CD14-positive monocyte (primary cell): Measurements from ENCODE around the gene KRTAP10-4. TPM values are rescaled to one million over a fixed set of nuclear protein-coding genes. Genes with fewer than 3 reads are reported as not detected.

ENCODE experiments used
- DNase-seq, 3 donors: peaks; one replicate each; pipeline ENCODE4 v3.0.0-alpha.2; 2011 to 2022
- H2AFZ ChIP-seq: 2 replicates; pipeline ENCODE4 v1.6.0; 2012; ENCODE audit warnings: mild to moderate bottlenecking, low read depth, low read length, inconsistent platforms; ENCODE audit not compliant: insufficient read depth, poor library complexity, severe bottlenecking
- H3K27ac ChIP-seq, 2 donors: 1 replicate in 1 of 2; 2 replicates in 1 of 2; pipeline ENCODE4 v1.5.1; 2012 to 2013; ENCODE audit warnings: low read length in 2 of 2, control low read depth in 1 of 2, inconsistent platforms in 1 of 2, low read depth in 1 of 2, mild to moderate bottlenecking in 1 of 2
- H3K27me3 ChIP-seq, 2 donors: one replicate each; pipeline versions ENCODE4 v1.6.0 to v1.6.1; 2011 to 2013; ENCODE audit warnings: low read length in 2 of 2; ENCODE audit not compliant: control insufficient read depth in 2 of 2, insufficient read depth in 2 of 2
- H3K36me3 ChIP-seq, 2 donors: replicated peaks in 1 of 2; 1 replicate in 1 of 2; 2 replicates in 1 of 2; pipeline versions ENCODE4 v1.5.1 to v1.6.1; 2012 to 2013; ENCODE audit warnings: low read length in 2 of 2, control low read depth in 1 of 2, inconsistent platforms in 1 of 2, mild to moderate bottlenecking in 1 of 2; ENCODE audit not compliant: insufficient read depth in 2 of 2, control insufficient read depth in 1 of 2
- H3K4me1 ChIP-seq, 2 donors: 1 replicate in 1 of 2; 2 replicates in 1 of 2; pipeline versions ENCODE4 v1.5.1 to v1.6.1; 2012 to 2013; ENCODE audit warnings: low read length in 2 of 2, control low read depth in 1 of 2, inconsistent platforms in 1 of 2, mild to moderate bottlenecking in 1 of 2, moderate library complexity in 1 of 2; ENCODE audit not compliant: insufficient read depth in 2 of 2, control insufficient read depth in 1 of 2
- H3K4me2 ChIP-seq: replicated peaks from 2 replicates; pipeline ENCODE3; 2012; ENCODE audit warnings: low read length, moderate library complexity, mild to moderate bottlenecking; ENCODE audit not compliant: poor library complexity, severe bottlenecking; ENCODE audit errors: extremely low read depth
- H3K4me3 ChIP-seq, 3 experiments: fragments of 200-600 bp in 1 of 3; sonication (generic) in 1 of 3; replicated peaks in 1 of 3; 1 replicate in 2 of 3; 2 replicates in 1 of 3; pipeline ENCODE4 v1.5.1; 2011 to 2013; ENCODE audit warnings: low read length in 3 of 3, mild to moderate bottlenecking in 3 of 3, control low read depth in 2 of 3, low read depth in 2 of 3, inconsistent platforms in 1 of 3, moderate library complexity in 1 of 3
- H3K79me2 ChIP-seq: 2 replicates; pipeline ENCODE4 v1.6.0; 2012; ENCODE audit warnings: mild to moderate bottlenecking, control low read depth, inconsistent platforms, low read length, moderate library complexity; ENCODE audit not compliant: insufficient read depth
- H3K9ac ChIP-seq: 2 replicates; pipeline ENCODE4 v1.6.0; 2017; ENCODE audit warnings: low read length, mild to moderate bottlenecking; ENCODE audit not compliant: insufficient read depth, poor library complexity, severe bottlenecking
- H3K9me3 ChIP-seq, 2 donors: replicated peaks in 1 of 2; 1 replicate in 1 of 2; 2 replicates in 1 of 2; pipeline versions ENCODE4 v1.5.1 to v1.6.1; 2012 to 2013; ENCODE audit warnings: low read length in 2 of 2, control low read depth in 1 of 2; ENCODE audit not compliant: control insufficient read depth in 1 of 2, insufficient read depth in 1 of 2
- H4K20me1 ChIP-seq: 2 replicates; pipeline ENCODE4 v1.6.0; 2012; ENCODE audit warnings: mild to moderate bottlenecking, low read length, control low read depth, moderate library complexity; ENCODE audit not compliant: insufficient read depth
- H3K27ac Mint-ChIP-seq, 7 donors: one replicate each; pipeline ENCODE4 v1.8.0; 2020; ENCODE audit warnings: mild to moderate bottlenecking in 7 of 7, mixed read lengths in 7 of 7, moderate library complexity in 6 of 7, inconsistent platforms in 2 of 7
- H3K27me3 Mint-ChIP-seq, 3 donors: one replicate each; pipeline ENCODE4 v1.8.0; 2021 to 2022; ENCODE audit warnings: low read depth in 3 of 3, mild to moderate bottlenecking in 3 of 3, mixed read lengths in 3 of 3, moderate library complexity in 3 of 3, inconsistent platforms in 1 of 3
- H3K36me3 Mint-ChIP-seq, 2 donors: one replicate each; pipeline ENCODE4 v1.8.0; 2020; ENCODE audit warnings: mixed read lengths in 2 of 2, inconsistent platforms in 1 of 2, mild to moderate bottlenecking in 1 of 2
- H3K4me1 Mint-ChIP-seq: one replicate; pipeline ENCODE4 v1.8.0; 2020; ENCODE audit warnings: mild to moderate bottlenecking, mixed read lengths
- H3K4me3 Mint-ChIP-seq, 2 donors: one replicate each; pipeline ENCODE4 v1.8.0; 2020; ENCODE audit warnings: mild to moderate bottlenecking in 2 of 2, mixed read lengths in 2 of 2, moderate library complexity in 1 of 2
- H3K9me3 Mint-ChIP-seq, 7 donors: one replicate each; pipeline ENCODE4 v1.8.0; 2020 to 2022; ENCODE audit warnings: mixed read lengths in 7 of 7, mild to moderate bottlenecking in 6 of 7, moderate library complexity in 6 of 7, inconsistent platforms in 2 of 7
- WGBS: methylation state at CpG from one replicate; pipeline ENCODE4 v1.1.5; 2013; ENCODE audit warnings: missing lambda C conversion rate; ENCODE audit not compliant: insufficient coverage; 5-methylcytosine and 5-hydroxymethylcytosine counted together
- intact Hi-C, 2 donors: fragments of 100-400 bp; cut with micrococcal nuclease; formaldehyde crosslinking; loops; one replicate each; pipeline versions ENCODE4 v1.15.0 to v1.15.1; 2023
- polyA plus RNA-seq, 3 donors: library from polyadenylated mRNA; depleted of rRNA in 1 of 3; unstranded in 2 of 3; stranded (reverse) in 1 of 3; fragments of 300-500 nt in 2 of 3; fragments of >200 nt in 1 of 3; fragmentation: Illumina TruSeq in 2 of 3; gene quantifications; 1 replicate in 2 of 3; 2 replicates in 1 of 3; pipeline ENCODE4 v1.2.3, GENCODE V29; 2012 to 2021
- TF ChIP-seq, protein P1 (sequence below): fragments of 200-600 bp; IDR thresholded peaks from one replicate; pipeline ENCODE4 v1.8.0; 2022; ENCODE audit warnings: antibody characterized with exemption, mild to moderate bottlenecking

KRTAP10-4 gene
- polyA plus RNA-seq, 3 donors = not detected

DNA sequence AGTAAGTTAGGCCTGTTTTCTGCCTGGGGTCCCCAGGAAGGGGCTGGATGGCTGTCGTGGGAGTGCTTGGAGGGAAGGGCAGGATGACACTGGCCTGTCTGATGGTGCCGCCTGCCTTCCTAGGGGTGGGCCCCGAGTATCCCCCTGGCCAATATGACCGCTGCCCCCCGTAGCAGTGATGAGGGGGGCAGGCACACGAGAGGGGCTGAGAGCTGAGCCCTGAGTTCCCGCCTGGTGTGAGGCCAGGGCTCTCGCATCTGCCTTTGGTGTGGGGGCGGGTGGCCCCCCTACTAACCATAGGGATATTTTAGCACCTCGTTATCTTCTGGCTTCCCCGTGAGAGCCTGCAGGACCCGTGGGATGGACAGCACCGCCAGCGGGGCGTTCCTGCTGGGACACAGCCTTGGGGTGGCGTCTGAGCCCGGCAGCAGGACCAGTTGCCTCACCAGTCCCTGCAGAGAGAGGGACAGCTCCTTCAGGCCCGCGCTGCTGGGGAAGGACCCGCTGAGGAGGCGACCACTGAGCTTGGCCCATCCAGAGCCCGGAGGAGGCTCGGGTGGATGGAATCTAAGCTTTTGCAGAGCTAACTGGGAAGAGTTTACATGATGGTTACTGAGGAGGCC lies 43.9 kb upstream of the KRTAP10-4 start:
- Histone ChIP-seq H4K20me1 (no peaks in the 10 kb centered on the region), H3K4me3 (no peak overlapping the region), H3K9ac (no peak overlapping the region), H3K4me2 (no peak overlapping the region), H3K79me2 (no peaks in the 10 kb centered on the region), H3K36me3 (no peaks in the 10 kb centered on the region), H3K27ac (no peak overlapping the region), H2AFZ (no peak overlapping the region), H3K4me1 (no peaks in the 10 kb centered on the region), H3K9me3 (peaks cover 3% of the 10 kb centered on the region in 2 donors), H3K27me3 (no peaks in the 10 kb centered on the region)
- Mint-ChIP-seq H3K27me3 (peaks cover 1 to 8% (median 5%) of the 10 kb centered on the region in 3 donors), H3K27ac (no peak overlapping the region), H3K4me1 (no peaks in the 10 kb centered on the region), H3K36me3 (no peaks in the 10 kb centered on the region), H3K9me3 (peaks cover 0 to 3% (median 0%) of the 10 kb centered on the region in 7 donors), H3K4me3 (no peak overlapping the region)
- WGBS = 88% methylated on average over 20 of the region's 23 CpGs
- no peak for DNase-seq
- TF ChIP-seq, protein P1, sequence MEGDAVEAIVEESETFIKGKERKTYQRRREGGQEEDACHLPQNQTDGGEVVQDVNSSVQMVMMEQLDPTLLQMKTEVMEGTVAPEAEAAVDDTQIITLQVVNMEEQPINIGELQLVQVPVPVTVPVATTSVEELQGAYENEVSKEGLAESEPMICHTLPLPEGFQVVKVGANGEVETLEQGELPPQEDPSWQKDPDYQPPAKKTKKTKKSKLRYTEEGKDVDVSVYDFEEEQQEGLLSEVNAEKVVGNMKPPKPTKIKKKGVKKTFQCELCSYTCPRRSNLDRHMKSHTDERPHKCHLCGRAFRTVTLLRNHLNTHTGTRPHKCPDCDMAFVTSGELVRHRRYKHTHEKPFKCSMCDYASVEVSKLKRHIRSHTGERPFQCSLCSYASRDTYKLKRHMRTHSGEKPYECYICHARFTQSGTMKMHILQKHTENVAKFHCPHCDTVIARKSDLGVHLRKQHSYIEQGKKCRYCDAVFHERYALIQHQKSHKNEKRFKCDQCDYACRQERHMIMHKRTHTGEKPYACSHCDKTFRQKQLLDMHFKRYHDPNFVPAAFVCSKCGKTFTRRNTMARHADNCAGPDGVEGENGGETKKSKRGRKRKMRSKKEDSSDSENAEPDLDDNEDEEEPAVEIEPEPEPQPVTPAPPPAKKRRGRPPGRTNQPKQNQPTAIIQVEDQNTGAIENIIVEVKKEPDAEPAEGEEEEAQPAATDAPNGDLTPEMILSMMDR = no peak
- intact Hi-C loops = no loop called here

DNA sequence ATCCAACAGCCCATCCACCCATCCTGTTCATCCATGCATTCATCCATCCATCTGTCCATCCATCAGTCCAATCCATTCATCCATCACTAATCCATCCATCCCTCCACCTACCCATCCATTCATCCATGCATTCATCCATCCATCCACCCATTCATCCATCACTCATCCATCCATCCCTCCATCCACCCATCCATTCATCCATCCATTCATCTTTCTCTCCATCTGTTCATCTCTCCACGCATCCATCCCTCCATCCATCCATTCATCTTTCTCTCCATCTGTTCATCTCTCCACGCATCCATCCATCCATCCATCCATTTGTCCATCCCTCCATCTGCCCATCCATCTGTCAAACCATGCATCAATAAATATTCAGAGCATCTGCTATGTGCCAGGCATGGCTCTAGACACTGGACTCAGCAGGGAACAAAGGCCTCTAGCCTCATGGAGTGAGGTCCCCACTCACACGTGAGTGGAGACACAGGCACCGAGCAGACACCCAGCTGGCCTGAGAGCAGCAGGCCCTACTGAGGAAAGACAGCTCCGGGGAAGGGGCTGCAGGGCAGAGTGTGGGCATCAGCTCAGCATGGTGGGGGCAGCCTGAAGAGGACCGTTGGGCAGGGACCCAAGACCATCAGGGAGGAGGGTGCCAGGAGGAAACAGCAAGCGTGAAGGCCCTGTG lies 43.2 kb upstream of the KRTAP10-4 start:
- H3K4me1 ChIP-seq = no peaks in the 10 kb centered on the region
- no peaks in the 10 kb centered on the region for H3K27me3 ChIP-seq
- 93% methylated on average over 7 of the region's 7 CpGs for whole genome bisulfite sequencing
- intact Hi-C loops = no loop called here
- no peak overlapping the region for H2AFZ ChIP-seq
- peak overlapping the region in 1 of 7 donors; percentile 31 for H3K27ac Mint-ChIP-seq
- H3K9ac ChIP-seq = peak overlapping the region; percentile 8
- H3K4me3 ChIP-seq = no peak overlapping the region
- no peak overlapping the region for H3K27ac ChIP-seq
- H4K20me1 ChIP-seq = no peaks in the 10 kb centered on the region
- H3K36me3 Mint-ChIP-seq = no peaks in the 10 kb centered on the region
- no peaks in the 10 kb centered on the region for H3K9me3 ChIP-seq
- no peaks in the 10 kb centered on the region for H3K79me2 ChIP-seq
- no peak overlapping the region for H3K4me2 ChIP-seq
- TF ChIP-seq, protein P1 = no peak
- no peak for DNase-seq
- peaks cover 0 to 6% (median 0%) of the 10 kb centered on the region in 7 donors for H3K9me3 Mint-ChIP-seq
- peaks cover 1 to 10% (median 9%) of the 10 kb centered on the region in 3 donors for H3K27me3 Mint-ChIP-seq
- no peaks in the 10 kb centered on the region for H3K36me3 ChIP-seq
- no peaks in the 10 kb centered on the region for H3K4me1 Mint-ChIP-seq
- H3K4me3 Mint-ChIP-seq = no peak overlapping the region
